ENCODE measurements around the gene EYA2.

GRCh38 chr20:47183367-47183766, 288.7 kb downstream of the EYA2 start:
- TF ChIP-seq CTCF (conservative IDR thresholded peaks at IDR 0.05; ENCODE audit: low read depth, low read length) (no peak), EZH2 (IDR thresholded peaks at IDR 0.05; ENCODE audit: borderline replicate concordance, low read depth, low read length, poor library complexity, severe bottlenecking) (no peak)

All from A673 (cell line).